ENCODE data around the gene ZCWPW1.

DNA sequence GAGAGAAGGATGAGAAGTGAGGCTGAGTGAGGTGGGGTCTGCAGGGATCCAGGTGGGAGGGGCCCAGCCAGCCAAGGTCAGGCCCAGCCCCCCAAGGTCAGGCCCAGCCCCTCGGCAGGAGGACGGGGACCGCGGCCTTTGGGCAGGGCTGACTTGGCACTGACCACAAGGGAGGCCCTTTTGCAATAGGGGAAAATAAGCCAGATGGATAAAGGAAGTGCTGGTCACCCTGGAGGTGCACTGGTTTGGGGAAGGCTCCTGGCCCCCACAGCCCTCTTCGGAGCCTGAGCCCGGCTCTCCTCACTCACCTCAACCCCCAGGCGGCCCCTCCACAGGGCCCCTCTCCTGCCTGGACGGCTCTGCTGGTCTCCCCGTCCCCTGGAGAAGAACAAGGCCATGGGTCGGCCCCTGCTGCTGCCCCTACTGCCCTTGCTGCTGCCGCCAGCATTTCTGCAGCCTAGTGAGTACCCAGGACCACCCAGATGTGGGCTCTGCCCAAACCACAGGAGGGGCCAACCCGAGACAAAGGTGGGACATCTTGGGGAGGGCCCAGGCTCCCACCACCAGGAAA lies 55.2 kb downstream of the ZCWPW1 start, which contains the start of gene PILRA:
- no peak for TF ChIP-seq NR2C1 (IDR thresholded peaks at IDR 0.05)
- TF ChIP-seq, protein P1, sequence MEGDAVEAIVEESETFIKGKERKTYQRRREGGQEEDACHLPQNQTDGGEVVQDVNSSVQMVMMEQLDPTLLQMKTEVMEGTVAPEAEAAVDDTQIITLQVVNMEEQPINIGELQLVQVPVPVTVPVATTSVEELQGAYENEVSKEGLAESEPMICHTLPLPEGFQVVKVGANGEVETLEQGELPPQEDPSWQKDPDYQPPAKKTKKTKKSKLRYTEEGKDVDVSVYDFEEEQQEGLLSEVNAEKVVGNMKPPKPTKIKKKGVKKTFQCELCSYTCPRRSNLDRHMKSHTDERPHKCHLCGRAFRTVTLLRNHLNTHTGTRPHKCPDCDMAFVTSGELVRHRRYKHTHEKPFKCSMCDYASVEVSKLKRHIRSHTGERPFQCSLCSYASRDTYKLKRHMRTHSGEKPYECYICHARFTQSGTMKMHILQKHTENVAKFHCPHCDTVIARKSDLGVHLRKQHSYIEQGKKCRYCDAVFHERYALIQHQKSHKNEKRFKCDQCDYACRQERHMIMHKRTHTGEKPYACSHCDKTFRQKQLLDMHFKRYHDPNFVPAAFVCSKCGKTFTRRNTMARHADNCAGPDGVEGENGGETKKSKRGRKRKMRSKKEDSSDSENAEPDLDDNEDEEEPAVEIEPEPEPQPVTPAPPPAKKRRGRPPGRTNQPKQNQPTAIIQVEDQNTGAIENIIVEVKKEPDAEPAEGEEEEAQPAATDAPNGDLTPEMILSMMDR (IDR thresholded peaks at IDR 0.05 in 2 of 3, conservative IDR thresholded peaks at IDR 0.05 in 1 of 3; ENCODE audit: control insufficient read depth in 2 of 3, extremely low read depth in 1 of 3, insufficient read depth in 1 of 3, low read depth in 3 of 3, low read length in 3 of 3) = no peak
- TF ChIP-seq, protein P2, sequence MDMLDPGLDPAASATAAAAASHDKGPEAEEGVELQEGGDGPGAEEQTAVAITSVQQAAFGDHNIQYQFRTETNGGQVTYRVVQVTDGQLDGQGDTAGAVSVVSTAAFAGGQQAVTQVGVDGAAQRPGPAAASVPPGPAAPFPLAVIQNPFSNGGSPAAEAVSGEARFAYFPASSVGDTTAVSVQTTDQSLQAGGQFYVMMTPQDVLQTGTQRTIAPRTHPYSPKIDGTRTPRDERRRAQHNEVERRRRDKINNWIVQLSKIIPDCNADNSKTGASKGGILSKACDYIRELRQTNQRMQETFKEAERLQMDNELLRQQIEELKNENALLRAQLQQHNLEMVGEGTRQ (IDR thresholded peaks at IDR 0.05; ENCODE audit: borderline replicate concordance, low read depth, low read length) = no peak
- no peak for TF ChIP-seq NFYB (IDR thresholded peaks at IDR 0.05; ENCODE audit: insufficient read depth, low read depth, low read length)
- no peak for TF ChIP-seq SMC3 (IDR thresholded peaks at IDR 0.05; ENCODE audit: borderline replicate concordance, low read length)
- TF ChIP-seq EGR1 (IDR thresholded peaks at IDR 0.05; ENCODE audit: borderline replicate concordance in 1 of 2, low read depth in 2 of 2, low read length in 2 of 2) = no peak
- TF ChIP-seq, protein P3, sequence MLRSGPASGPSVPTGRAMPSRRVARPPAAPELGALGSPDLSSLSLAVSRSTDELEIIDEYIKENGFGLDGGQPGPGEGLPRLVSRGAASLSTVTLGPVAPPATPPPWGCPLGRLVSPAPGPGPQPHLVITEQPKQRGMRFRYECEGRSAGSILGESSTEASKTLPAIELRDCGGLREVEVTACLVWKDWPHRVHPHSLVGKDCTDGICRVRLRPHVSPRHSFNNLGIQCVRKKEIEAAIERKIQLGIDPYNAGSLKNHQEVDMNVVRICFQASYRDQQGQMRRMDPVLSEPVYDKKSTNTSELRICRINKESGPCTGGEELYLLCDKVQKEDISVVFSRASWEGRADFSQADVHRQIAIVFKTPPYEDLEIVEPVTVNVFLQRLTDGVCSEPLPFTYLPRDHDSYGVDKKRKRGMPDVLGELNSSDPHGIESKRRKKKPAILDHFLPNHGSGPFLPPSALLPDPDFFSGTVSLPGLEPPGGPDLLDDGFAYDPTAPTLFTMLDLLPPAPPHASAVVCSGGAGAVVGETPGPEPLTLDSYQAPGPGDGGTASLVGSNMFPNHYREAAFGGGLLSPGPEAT (IDR thresholded peaks at IDR 0.05; ENCODE audit: low read depth) = no peak
- no peak for TF ChIP-seq TAF1 (IDR thresholded peaks at IDR 0.05; ENCODE audit: borderline replicate concordance, low read depth, low read length)
- TF ChIP-seq HDAC6 (IDR thresholded peaks at IDR 0.05; ENCODE audit: unreplicated experiment) = no peak
